GM18520 (cell line): ENCODE measurements around the gene DHRS1.

Experiments used
- ATAC-seq: cut with Tn5 transposase; IDR thresholded peaks from one replicate; pipeline ENCODE4 v1.9.1; 2021; ENCODE audit not compliant: unreplicated experiment

DHRS1 gene

DNA sequence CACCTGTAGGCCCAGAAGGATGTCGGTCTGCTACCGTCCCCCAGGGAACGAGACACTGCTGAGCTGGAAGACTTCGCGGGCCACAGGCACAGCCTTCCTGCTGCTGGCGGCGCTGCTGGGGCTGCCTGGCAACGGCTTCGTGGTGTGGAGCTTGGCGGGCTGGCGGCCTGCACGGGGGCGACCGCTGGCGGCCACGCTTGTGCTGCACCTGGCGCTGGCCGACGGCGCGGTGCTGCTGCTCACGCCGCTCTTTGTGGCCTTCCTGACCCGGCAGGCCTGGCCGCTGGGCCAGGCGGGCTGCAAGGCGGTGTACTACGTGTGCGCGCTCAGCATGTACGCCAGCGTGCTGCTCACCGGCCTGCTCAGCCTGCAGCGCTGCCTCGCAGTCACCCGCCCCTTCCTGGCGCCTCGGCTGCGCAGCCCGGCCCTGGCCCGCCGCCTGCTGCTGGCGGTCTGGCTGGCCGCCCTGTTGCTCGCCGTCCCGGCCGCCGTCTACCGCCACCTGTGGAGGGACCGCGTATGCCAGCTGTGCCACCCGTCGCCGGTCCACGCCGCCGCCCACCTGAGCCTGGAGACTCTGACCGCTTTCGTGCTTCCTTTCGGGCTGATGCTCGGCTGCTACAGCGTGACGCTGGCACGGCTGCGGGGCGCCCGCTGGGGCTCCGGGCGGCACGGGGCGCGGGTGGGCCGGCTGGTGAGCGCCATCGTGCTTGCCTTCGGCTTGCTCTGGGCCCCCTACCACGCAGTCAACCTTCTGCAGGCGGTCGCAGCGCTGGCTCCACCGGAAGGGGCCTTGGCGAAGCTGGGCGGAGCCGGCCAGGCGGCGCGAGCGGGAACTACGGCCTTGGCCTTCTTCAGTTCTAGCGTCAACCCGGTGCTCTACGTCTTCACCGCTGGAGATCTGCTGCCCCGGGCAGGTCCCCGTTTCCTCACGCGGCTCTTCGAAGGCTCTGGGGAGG is 11.3 kb upstream of the DHRS1 start, which contains the start of gene LTB4R:
Gene LTB4R, plus strand, starts transcription at position 857 of the 959 bp plus-strand sequence. CDS start 4,150 bp downstream, outside the sequence.
- ATAC-seq: peak; percentile 62

DNA sequence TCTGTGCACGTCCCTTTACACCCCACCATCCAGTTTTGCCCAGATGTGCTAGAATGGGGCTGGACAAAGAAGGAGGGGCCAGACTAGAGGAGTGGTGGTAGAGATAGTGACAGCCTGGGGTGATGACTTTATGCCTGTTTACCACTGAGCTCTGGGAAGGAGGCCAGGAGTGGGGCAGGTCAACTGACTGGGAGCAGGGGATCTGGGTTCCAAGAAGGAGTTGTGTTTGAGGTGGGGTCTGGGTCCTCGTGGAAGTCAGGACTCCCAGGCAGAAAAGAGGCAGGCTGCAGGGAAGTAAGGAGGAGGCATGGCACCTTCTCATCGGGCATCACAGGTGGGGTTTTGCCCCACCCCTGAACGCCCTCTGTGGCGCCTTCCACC is 10.7 kb upstream of the DHRS1 start:
- ATAC-seq: no peak

DNA sequence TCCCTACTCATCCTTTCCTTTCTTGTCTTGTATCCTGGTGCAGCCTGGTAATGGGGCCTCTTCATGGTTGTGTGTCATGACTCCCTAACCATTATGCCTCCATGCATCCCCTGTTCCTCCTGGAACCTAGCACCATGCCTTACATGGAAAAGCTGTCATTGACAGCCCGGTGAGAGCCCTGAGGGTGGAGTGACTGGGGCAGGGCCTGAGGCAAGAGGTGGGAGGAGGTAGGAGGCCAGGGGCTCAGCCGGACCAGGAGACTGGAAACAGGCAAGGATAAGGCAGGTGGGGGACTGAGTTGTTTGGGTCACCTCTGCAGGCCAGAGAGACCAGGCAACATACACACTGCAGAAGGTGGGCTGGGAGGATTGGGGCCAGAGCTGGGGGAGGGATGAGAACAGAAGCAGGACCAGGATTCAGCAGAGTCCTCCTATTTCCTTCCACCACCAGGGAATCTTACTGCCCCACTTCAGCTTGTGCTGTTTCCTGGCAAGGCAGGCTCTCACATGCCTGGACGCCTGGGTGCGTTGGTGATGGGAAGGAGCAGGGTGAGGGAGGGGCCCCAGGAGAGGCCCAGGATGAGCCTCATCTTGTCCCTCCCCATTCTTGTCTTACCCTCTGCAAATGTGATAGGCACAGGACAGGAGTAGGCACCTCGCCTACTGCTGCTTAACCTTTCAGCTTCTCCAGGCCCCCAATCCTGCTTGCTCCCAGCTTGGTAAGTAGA is 10.1 kb upstream of the DHRS1 start, which contains the start of gene LTB4R2:
Gene LTB4R2, plus strand, starts transcription at position 603 of the 727 bp plus-strand sequence. CDS start 525 bp downstream, outside the sequence.
- ATAC-seq: no peak

DNA sequence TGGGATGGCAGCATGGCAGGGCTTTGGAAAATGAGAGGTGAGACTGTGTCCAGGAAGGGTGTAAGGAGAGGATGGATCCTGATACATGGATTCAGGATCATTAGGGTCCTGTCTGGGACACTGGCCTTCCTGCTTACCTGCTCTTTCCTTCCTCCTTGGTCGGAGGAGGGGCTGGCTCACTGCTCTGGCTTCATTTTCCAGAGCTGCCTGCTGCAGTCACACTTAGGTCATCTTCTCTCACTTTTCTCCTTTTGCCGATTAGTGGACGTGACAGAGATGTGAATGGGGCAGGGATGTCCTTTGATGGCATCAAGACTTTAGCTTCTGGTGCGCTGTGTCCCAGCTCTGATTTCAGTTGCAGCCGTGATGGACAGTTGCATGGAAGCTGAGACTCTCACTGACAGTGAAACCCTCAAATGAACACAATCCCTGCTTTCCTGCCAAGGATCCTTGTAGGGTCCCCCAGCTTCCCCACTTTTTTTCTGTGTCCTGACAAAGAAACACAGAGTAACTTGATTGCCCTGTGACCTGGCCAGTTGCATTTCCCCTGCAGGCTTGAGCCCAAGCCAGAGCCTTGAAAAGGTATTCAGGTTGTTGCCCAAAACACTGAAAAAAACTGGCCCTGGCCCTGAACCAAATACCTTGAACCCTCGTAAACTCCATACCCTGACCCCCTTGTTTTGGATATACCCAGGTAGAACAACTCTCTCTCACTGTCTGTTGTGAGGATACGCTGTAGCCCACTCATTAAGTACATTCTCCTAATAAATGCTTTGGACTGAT is 9.0 kb upstream of the DHRS1 start:
- no peak for ATAC-seq

DNA sequence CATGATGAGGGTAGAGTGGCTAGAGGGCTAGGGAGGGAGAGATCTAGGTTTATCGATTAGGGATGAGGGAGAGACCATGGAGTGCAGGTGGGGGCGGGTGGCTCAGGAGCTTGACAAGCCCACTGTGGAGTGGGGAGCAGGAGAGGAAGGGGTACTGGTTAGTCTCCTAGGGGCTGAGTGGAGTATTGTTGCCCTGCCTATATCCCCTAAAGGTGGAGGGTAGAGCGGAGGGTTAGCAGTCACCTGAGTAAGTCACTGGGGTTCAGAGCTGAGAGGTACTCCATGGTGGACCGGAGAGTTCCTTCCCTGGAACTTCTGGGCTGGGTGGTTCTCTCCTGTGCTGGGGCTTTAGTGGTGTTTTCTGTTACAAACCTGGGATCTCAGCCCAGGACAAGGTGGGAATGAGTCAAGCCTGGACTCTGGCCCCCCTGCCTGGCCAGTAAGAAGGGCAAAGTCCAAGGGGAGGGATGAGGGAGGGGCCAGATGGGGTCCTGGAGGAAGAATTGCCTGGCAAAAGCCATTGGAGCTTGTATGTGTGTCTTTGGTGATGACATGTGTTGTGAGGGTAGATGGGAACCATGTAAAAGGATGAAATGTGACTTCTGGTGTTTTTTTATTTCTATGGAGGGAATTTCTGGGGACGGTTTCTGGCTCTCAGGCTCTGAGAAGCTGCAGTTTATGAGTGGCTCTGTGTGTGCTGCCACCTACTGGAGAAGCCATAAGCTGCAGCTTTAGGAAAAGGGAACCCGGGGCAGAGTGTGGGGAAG is 8.2 kb upstream of the DHRS1 start, which contains the start of gene CIDEB:
Gene CIDEB, minus strand, starts transcription at position 403 of the 767 bp plus-strand sequence. Its CDS starts 119 bp downstream, at position 284.
- ATAC-seq: no peak

DNA sequence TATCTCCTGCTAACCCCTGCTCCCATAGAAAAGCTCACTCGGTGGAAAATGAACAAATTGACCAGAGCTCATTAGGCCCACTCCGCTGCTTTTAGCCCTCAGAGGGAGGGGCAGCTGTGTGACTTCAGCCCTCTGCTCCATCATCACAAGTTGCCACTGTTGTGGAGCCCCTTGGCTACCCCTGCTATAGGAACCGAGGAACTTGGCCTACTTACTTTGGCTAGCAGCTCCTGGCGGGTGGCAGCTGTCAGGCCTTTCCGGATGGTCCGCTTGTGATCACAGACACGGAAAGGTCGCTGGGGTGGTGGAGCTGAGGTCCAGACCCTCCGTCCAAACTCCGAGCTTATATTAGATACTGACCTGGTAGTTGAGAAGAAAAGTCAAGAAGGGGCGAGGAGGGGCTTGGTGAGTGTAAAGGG is 7.6 kb upstream of the DHRS1 start:
- no peak for ATAC-seq

DNA sequence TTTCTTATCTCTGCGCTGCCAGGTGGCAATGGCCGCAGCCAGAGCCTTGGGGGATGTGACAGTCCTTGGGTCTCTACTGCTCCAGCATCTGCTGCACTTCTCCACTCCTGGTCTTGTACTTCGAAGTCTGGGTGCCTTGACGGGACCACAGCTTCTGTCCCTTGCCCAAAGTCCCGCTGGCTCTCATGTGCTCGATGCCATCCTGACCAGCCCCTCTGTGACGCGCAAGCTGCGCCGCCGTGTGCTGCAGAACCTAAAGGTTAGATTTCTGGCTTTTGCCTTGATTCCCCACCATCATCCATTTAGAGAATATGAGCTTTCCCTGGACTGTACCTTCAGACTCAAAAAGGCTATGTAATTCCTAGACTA is 4.4 kb upstream of the DHRS1 start:
- ATAC-seq: no peak

DNA sequence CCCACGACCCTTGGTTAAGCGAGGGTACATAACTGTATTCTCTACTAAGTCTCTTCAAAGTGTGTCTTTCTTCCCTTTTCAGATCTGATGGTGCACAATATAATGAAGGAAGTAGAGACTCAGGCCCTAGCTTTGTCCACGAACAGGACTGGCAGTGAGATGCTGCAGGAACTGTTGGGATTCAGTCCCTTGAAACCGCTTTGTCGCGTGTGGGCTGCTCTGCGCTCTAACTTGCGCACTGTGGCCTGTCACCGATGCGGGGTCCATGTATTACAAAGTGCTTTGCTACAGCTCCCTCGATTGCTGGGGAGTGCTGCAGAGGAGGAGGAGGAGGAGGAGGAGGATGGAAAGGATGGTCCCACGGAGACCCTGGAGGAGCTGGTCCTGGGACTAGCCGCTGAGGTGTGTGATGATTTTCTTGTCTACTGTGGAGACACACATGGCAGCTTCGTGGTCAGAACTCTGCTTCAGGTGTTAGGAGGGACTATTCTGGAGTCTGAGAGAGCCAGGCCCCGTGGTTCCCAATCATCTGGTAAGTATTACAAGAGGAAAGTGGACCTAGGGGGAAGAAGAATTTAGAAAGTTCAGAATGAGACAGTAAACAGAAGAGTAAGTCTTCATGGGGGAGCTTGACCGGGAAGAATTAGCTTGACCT is 873 bp upstream of the DHRS1 start:
- ATAC-seq: no peak

DNA sequence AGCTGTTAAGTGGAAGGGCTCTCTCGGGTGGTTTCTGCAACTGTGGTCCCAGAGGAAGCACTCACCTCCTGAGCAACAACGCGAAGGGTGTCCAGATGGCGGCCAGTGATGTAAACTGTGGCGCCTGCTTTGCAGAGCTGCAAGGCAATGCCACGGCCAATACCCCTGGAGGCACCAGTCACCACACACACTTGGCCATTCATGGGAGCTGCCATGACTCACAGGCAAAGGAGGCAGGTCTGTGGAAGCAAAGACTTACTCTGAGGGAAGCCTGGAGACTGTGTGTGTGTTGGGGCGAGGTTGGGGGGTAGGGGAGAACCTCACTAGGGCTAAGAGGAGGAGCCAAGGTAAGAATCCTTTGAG is 707 bp downstream of the DHRS1 start:
- no peak for ATAC-seq

DNA sequence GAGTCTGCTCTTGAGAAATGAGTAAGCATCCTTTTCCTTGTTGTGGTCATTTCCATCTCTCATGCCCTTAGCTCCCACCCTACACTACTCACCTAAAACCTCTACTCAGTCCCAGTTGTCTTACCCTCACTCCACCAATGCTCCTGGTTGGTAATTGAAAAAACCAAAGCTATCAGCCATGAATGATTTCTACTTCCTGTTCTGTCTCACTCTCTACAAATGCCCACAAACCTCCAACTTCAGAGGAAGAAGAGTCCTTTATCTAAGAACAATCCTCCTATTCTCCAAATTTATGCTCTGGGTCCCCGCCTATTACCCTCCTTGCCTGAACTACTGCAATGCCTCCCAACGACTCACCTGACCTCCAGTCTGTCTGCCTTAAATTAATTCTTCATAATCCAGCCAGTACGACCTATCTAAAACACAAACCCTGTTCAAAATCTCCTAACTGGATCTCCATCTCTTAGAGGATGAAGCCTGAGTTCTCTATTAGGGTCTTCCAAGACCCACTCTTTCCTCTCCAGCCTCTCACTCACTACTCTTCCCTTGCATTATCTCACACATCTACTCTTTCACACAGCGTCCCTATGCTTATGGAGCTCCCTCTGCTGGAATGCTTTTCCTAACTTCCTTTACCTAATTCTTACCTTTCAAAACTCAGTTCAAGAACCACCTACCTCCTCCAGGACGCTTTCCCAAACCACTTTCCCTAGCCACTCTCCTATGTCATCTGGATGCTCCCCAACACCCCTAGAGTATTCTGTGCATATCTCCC is 2.2 kb downstream of the DHRS1 start:
- no peak for ATAC-seq

DNA sequence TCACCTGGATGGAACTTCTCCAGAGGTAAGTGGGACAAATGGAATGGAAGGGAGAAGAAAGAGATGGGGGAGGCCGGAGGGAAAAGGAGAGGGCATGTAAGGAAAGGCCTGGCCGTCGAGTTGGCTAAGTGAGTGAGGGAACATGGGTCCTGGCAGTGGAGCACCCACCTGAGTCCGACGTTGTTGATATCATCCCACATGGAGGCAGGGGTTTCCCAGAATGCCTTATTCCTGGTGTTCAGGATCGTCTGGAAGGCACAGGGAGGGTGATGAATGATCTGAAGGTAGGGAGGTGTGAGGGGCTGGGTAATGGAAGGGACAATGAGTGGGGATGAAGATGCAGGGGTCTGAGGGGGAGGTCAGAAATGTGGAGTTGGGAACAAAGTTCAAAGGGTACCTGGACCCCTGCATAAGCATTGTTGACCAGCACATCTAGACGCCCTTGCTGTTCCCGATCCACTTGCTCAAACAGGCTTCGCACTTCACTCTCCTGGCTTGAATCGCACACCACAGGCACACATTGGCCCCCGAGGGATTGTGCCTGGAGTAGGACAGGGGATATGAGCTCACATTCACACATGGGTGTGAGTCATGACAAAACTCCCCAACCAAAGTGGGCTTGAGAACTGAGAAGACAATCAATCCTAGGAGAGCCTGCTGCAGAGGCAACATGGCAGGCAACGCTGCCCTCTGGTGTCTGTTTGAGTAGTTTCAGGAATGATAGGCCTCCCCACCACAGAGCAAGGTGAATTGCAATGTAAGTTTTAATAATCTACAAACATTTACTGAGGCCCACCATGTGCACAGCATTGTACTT is 3.0 kb downstream of the DHRS1 start:
- peak; percentile 63 for ATAC-seq

DNA sequence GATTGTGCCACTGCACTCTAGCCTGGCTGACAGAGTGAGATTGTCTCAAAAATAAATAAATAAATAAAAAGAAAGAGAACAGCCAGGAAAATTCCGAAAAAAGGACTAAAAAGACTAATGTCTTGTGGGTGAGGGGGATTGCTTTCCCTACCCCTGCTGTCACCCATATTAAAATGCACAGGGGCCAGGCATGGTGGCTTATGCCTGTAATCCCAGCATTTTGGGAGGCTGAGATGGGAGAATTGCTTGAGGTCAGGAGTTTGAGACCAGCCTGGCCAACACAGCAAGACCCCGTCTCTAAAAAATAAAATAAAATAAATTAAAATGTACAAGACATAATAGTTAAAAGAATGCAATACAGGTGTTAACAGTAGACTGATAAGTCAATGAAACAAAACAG is 6.1 kb downstream of the DHRS1 start:
- no peak for ATAC-seq

DNA sequence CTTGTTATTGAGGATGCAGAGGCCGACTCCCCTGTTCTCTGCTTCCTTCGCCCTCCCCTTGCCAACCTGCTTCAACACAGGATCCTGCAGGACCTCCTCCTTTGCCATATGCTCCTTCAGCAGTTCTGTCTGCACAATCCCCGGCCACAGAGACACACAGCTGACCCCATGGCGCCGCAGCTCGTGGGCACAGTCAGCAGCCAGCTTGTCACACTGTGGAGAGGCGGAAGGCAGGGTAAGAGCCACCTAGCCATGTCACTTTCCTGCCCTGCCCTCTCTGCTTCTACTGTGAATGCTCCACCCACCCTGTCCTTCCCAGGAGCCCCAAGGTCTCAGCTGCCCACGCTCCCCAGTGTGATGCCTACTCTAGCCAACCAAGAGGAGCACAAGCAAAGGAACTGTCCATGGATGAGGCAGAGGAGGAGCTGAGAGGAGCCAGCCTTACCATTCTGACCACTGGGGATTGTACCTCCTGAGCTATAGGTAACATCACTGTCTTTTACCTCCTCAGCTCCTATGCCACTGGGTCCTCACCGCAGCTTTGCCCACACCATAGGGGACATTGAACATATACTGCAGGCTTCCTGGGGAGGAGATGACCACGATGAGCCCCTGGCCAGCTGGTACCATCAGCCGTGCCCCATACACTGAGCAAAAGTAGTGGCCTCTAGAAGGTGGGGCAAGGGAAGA is 7.3 kb downstream of the DHRS1 start:
- ATAC-seq: no peak

DNA sequence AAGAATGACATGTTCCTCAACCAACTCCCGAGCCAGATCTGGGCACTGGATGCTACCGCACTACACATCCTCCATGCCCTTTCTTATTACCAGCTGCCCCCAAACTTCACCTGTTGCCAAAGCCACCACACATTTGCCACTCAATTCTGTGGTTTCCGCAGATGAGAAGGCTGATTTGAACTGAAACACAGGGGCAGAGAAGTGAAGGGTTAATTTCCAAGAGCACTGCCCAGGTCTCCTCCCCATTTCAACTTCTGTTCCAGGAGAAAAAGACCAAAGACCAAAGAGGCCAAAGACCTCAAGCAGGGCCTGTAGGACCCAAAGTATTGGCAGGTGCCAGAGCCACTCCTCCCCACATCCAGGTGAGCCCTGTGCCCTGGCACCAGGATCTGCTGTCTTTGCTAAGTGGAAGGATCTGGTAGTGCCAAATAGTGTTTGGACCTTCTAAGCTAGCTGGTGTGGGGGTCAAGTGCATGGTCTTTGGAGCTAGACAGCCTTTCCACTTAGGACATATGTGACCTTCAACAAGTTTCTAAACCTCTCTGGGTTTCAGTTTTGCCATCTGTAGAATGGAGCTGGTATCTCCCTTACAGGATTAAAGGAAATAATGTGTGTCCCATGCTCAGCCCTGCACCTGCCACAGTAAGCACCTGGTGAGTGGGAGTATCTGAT is 8.0 kb downstream of the DHRS1 start:
- no peak for ATAC-seq

DNA sequence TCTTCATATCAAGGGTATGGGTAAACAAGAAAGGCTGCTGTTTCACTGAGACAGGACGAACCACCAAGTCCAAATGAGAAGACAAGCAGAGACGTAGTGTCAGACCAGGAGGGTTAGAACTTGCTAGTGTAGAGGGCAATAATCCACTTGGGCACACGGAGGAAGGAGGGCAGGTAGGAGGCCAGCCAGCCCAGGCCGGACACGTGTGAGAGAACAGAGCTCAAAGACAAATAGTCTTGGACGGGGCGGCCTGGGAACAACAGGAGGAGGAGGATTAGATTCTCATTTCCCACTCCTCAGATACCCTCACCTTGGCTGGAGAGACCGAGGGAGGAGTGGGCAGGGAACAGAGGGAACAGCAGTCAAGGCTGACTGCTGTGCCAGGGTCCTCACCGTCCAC is 8.8 kb downstream of the DHRS1 start:
- no peak for ATAC-seq

DNA sequence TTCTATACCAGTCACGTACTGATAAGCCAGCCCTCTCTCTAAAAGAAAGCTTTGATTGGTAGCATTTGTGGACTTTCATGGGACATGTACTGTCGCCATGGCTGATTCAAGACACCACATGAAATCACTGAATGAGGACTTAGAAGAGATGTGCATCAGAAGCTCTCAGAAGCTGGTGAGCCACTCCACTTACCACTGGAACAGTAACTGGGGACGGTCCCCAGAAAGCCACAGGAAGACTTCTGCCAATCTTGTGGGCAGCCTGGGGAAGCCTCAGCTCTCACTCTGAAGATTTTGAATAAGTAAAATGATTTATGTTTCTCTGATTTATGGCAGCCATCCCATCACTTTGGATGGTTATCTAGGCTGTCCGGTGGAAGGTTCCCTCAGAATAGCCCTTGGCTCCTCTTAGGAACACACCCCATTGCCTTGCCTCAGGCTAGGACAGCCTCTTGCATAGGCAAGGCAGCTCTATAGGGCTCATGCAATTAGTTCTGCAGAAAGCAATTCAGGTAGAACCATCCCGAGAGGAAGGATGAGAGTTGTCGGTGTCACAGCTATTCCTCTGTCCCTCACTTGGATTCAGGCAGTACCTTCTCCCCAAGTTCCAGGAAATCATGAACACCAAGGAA is 9.8 kb downstream of the DHRS1 start:
- peak; percentile 82 for ATAC-seq

DNA sequence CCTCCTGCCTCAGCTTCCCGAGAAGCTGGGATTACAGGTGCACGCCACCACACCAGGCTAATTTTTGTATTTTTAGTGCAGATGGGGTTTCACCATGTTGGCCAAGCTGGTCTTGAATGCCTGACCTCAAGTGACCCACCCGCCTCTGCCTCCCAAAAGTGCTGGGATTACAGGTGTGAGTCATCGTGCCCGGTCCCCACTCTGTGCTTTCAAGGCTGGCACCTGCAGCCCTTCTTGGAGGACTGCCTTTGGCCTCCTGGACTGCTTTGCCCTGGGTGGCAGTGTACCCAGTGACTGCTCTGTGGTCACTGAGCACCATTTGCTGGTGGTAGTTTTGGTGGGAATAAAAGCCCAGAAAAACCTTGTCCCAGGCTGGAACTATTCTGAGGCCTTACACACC is 12.6 kb downstream of the DHRS1 start:
- no peak for ATAC-seq
